ENCODE measurements around the gene ARPP19. TPM values are rescaled to one million over a fixed set of nuclear protein-coding genes. Genes with fewer than 3 reads are reported as not detected.
"Not testable (repeated sequence)": the region's sequence is repeated elsewhere in the genome, so short reads cannot be mapped to it uniquely, and the experiment has no call there.

The ARPP19 gene
- polyA plus RNA-seq, 3 donors = 26.2 to 48.3 (median 44.4) TPM

GRCh38 chr15:52575072-52575471, 6.2 kb upstream of the ARPP19 start:
- H3K27ac ChIP-seq (ENCODE audit: low read depth in 1 of 2, low read length in 2 of 2) = no peak overlapping the region
- no peak for TF ChIP-seq CTCF (IDR thresholded peaks at IDR 0.05)
- peaks cover 0 to 3% of the 10 kb centered on the region in 2 donors for H3K36me3 ChIP-seq (replicated peaks in 1 of 2; ENCODE audit: control insufficient read depth in 1 of 2, insufficient read depth in 2 of 2, low read length in 2 of 2)
- H3K36me3 Mint-ChIP-seq = peaks cover 0 to 2% of the 10 kb centered on the region in 2 donors
- no peaks in the 10 kb centered on the region for H3K4me1 ChIP-seq (ENCODE audit: control insufficient read depth in 1 of 2, insufficient read depth in 2 of 2, low read length in 2 of 2)
- H3K4me3 Mint-ChIP-seq = no peak overlapping the region
- H3K9ac ChIP-seq (ENCODE audit: insufficient read depth, low read length, poor library complexity, severe bottlenecking) = no peak overlapping the region
- intact Hi-C loops (cut with micrococcal nuclease) = no loop called here
- no peaks in the 10 kb centered on the region for H3K27me3 Mint-ChIP-seq (ENCODE audit: low read depth in 3 of 3)
- no peaks in the 10 kb centered on the region for H3K9me3 ChIP-seq (replicated peaks in 1 of 2; ENCODE audit: control insufficient read depth in 1 of 2, insufficient read depth in 1 of 2, low read length in 2 of 2)
- H4K20me1 ChIP-seq (ENCODE audit: insufficient read depth, low read length) = no peaks in the 10 kb centered on the region
- no peak overlapping the region for H2AFZ ChIP-seq (ENCODE audit: insufficient read depth, low read depth, low read length, poor library complexity, severe bottlenecking)
- H3K4me2 ChIP-seq (replicated peaks; ENCODE audit: extremely low read depth, low read length, poor library complexity, severe bottlenecking) = no peak overlapping the region
- H3K9me3 Mint-ChIP-seq = peaks cover 0 to 5% (median 2%) of the 10 kb centered on the region in 7 donors
- no peak overlapping the region for H3K4me3 ChIP-seq (replicated peaks in 1 of 3; ENCODE audit: low read depth in 2 of 3, low read length in 3 of 3)
- no peaks in the 10 kb centered on the region for H3K4me1 Mint-ChIP-seq
- 90% methylated on average over 1 of the region's 2 CpGs for WGBS (ENCODE audit: insufficient coverage)
- peak overlapping the region in 1 of 7 donors; percentile 60 for H3K27ac Mint-ChIP-seq
- no peaks in the 10 kb centered on the region for H3K79me2 ChIP-seq (ENCODE audit: insufficient read depth, low read length)
- no peaks in the 10 kb centered on the region for H3K27me3 ChIP-seq (ENCODE audit: control insufficient read depth in 2 of 2, insufficient read depth in 2 of 2, low read length in 2 of 2)
- no peak for DNase-seq

- WGBS (ENCODE audit: insufficient coverage) = 97% methylated on average over 3 of the region's 3 CpGs
These were observed 5.8 kb upstream of the ARPP19 start for GRCh38 chr15:52574623-52575022.

More at GRCh38 chr15:52574623-52575022, 5.8 kb upstream of the ARPP19 start:
- H3K9me3 ChIP-seq (replicated peaks in 1 of 2; ENCODE audit: control insufficient read depth in 1 of 2, insufficient read depth in 1 of 2, low read length in 2 of 2); H2AFZ ChIP-seq (ENCODE audit: insufficient read depth, low read depth, low read length, poor library complexity, severe bottlenecking); intact Hi-C loops (cut with micrococcal nuclease); DNase-seq; H3K27me3 ChIP-seq (ENCODE audit: control insufficient read depth in 2 of 2, insufficient read depth in 2 of 2, low read length in 2 of 2); H3K27ac Mint-ChIP-seq; H3K4me1 Mint-ChIP-seq; H4K20me1 ChIP-seq (ENCODE audit: insufficient read depth, low read length); H3K4me3 ChIP-seq (replicated peaks in 1 of 3; ENCODE audit: low read depth in 2 of 3, low read length in 3 of 3); H3K36me3 Mint-ChIP-seq; H3K4me1 ChIP-seq (ENCODE audit: control insufficient read depth in 1 of 2, insufficient read depth in 2 of 2, low read length in 2 of 2); H3K36me3 ChIP-seq (replicated peaks in 1 of 2; ENCODE audit: control insufficient read depth in 1 of 2, insufficient read depth in 2 of 2, low read length in 2 of 2); H3K4me2 ChIP-seq (replicated peaks; ENCODE audit: extremely low read depth, low read length, poor library complexity, severe bottlenecking); H3K27me3 Mint-ChIP-seq (ENCODE audit: low read depth in 3 of 3); H3K9me3 Mint-ChIP-seq; H3K4me3 Mint-ChIP-seq; H3K9ac ChIP-seq (ENCODE audit: insufficient read depth, low read length, poor library complexity, severe bottlenecking); H3K27ac ChIP-seq (ENCODE audit: low read depth in 1 of 2, low read length in 2 of 2); H3K79me2 ChIP-seq (ENCODE audit: insufficient read depth, low read length): not testable (repeated sequence)

Data from CD14-positive monocyte (primary cell).